K562 (cell line): ENCODE measurements around the gene NACC1. TPM values are rescaled to one million over a fixed set of nuclear protein-coding genes. Genes with fewer than 3 reads are reported as not detected.

Source experiments
- ATF3 ChIP-seq, 2 experiments: fragments of 450-650 bp in 1 of 2; sonication (generic) in 1 of 2; formaldehyde crosslinking in 1 of 2; IDR thresholded peaks in 1 of 2; conservative IDR thresholded peaks in 1 of 2; 2 replicates each; pipeline versions ENCODE4 v1.6.1 to v1.8.1; 2016 to 2023; ENCODE audit warnings: mild to moderate bottlenecking in 2 of 2, moderate library complexity in 2 of 2, inconsistent platforms in 1 of 2, missing genetic modification reagents in 1 of 2
- COPS2 ChIP-seq: fragments of 450-650 bp; conservative IDR thresholded peaks from 2 replicates; pipeline ENCODE4 v1.6.1; 2016; ENCODE audit warnings: mild to moderate bottlenecking, moderate library complexity
- CXXC5 ChIP-seq: fragments of 250-450 bp; sonication (Bioruptor Pico); IDR thresholded peaks from 2 replicates; pipeline ENCODE4 v1.8.0; 2022; ENCODE audit warnings: inconsistent platforms, mild to moderate bottlenecking, moderate library complexity
- KLF10 ChIP-seq: fragments of 250-450 bp; sonication (Bioruptor Pico); IDR thresholded peaks from 2 replicates; pipeline ENCODE4 v1.6.1; 2021; ENCODE audit warnings: matching md5 sums
- KLF6 ChIP-seq: fragments of 250-450 bp; sonication (Bioruptor Pico); IDR thresholded peaks from 2 replicates; pipeline ENCODE4 v1.4.0; 2020; ENCODE audit warnings: mild to moderate bottlenecking, moderate library complexity, borderline replicate concordance
- NCOR1 ChIP-seq: fragments of 450-650 bp; IDR thresholded peaks from 2 replicates; pipeline ENCODE4 v1.6.1; 2016; ENCODE audit warnings: mild to moderate bottlenecking, moderate library complexity
- RFX5 ChIP-seq: IDR thresholded peaks from 2 replicates; pipeline ENCODE4 v1.6.1; 2011; ENCODE audit warnings: low read depth, mild to moderate bottlenecking, improper control_type of control experiment, low read length
- SIN3B ChIP-seq: fragments of 450-650 bp; IDR thresholded peaks from 2 replicates; pipeline ENCODE4 v1.6.1; 2017; ENCODE audit warnings: low read depth, mild to moderate bottlenecking, moderate library complexity
- SRSF9 ChIP-seq: fragments of 200-400 bp; formaldehyde crosslinking; IDR thresholded peaks from 2 replicates; pipeline ENCODE4 v1.6.1; 2017; ENCODE audit warnings: low read depth, low read length, borderline replicate concordance
- TBP ChIP-seq: optimal IDR thresholded peaks from 2 replicates; pipeline ENCODE3; 2011; ENCODE audit warnings: low read depth, low read length, improper control_type of control experiment
- ZBTB34 ChIP-seq: fragments of 250-450 bp; sonication (Bioruptor Pico); IDR thresholded peaks from 2 replicates; pipeline ENCODE4 v1.8.0; 2021; ENCODE audit warnings: mild to moderate bottlenecking, moderate library complexity
- ZNF184 ChIP-seq: sonication (generic); formaldehyde crosslinking; IDR thresholded peaks from 2 replicates; pipeline ENCODE4 v1.5.0; 2020; ENCODE audit warnings: missing genetic modification reagents
- ZNF311 ChIP-seq: fragments of 250-450 bp; sonication (Bioruptor Pico); IDR thresholded peaks from 2 replicates; pipeline ENCODE4 v1.4.0; 2020; ENCODE audit warnings: mild to moderate bottlenecking, moderate library complexity
- ZNF696 ChIP-seq: fragments of 250-450 bp; sonication (Bioruptor Pico); conservative IDR thresholded peaks from 2 replicates; pipeline ENCODE4 v1.4.0; 2020; ENCODE audit warnings: mild to moderate bottlenecking, moderate library complexity
- ZNF76 ChIP-seq: fragments of 250-450 bp; sonication (Bioruptor Pico); IDR thresholded peaks from 2 replicates; pipeline ENCODE4 v1.4.0; 2020; ENCODE audit warnings: mild to moderate bottlenecking, moderate library complexity, borderline replicate concordance
- polyA plus RNA-seq, 8 experiments: library from polyadenylated mRNA; depleted of rRNA in 4 of 8; stranded (reverse) in 5 of 8; unstranded in 3 of 8; fragments of >200 nt; fragmentation: Nextera tagmentation in 2 of 8; fragmentation: Illumina TruSeq in 1 of 8; extraction: Ambion mirVana in 2 of 8; extraction: Trizol in 1 of 8; gene quantifications; 2 replicates each; pipeline versions ENCODE4 v1.2.1 to v1.2.3, GENCODE V29; 2011 to 2014; ENCODE audit warnings: inconsistent platforms in 1 of 8, missing spikeins in 1 of 8
- total RNA-seq, 7 experiments: library from RNA; depleted of rRNA in 6 of 7; stranded (reverse); fragments of >200 nt in 6 of 7; fragmentation: Illumina TruSeq in 2 of 7; extraction: Trizol in 2 of 7; gene quantifications; 2 replicates each; pipeline versions ENCODE4 v1.2.1 to v1.2.3, GENCODE V29; 2011 to 2021; ENCODE audit warnings: low replicate concordance in 1 of 7
- TF ChIP-seq, protein P1 (sequence below): fragments of 450-650 bp; formaldehyde crosslinking; IDR thresholded peaks from 2 replicates; pipeline ENCODE4 v1.4.0; 2020; ENCODE audit warnings: mild to moderate bottlenecking, moderate library complexity
- TF ChIP-seq, protein P2 (sequence below): IDR thresholded peaks from 2 replicates; pipeline ENCODE4 v1.6.1; 2012; ENCODE audit warnings: low read depth, low read length, improper control_type of control experiment, borderline replicate concordance
- TF ChIP-seq, protein P3 (sequence below), 2 experiments: IDR thresholded peaks in 1 of 2; conservative IDR thresholded peaks in 1 of 2; 2 replicates each; pipeline ENCODE4 v1.6.1; 2016; ENCODE audit warnings: low read depth in 2 of 2, mild to moderate bottlenecking in 1 of 2, missing compliant biosample characterization in 1 of 2, missing genetic modification characterization in 1 of 2, moderate library complexity in 1 of 2

Gene NACC1
- total and polyA plus RNA-seq, 9 of the 15 experiments (the other 6 are each of a cell fraction or from before 2014, with no cell fraction given), result 0.04 to 96.6 (median 25.8) TPM

GRCh38 chr19:13162724-13163608 is 44.9 kb downstream of the NACC1 start (continued):
- TF ChIP-seq ZBTB34, result no peak
- no peak for TF ChIP-seq ZNF76 (CRISPR knock-in tag)
- TF ChIP-seq, protein P1, sequence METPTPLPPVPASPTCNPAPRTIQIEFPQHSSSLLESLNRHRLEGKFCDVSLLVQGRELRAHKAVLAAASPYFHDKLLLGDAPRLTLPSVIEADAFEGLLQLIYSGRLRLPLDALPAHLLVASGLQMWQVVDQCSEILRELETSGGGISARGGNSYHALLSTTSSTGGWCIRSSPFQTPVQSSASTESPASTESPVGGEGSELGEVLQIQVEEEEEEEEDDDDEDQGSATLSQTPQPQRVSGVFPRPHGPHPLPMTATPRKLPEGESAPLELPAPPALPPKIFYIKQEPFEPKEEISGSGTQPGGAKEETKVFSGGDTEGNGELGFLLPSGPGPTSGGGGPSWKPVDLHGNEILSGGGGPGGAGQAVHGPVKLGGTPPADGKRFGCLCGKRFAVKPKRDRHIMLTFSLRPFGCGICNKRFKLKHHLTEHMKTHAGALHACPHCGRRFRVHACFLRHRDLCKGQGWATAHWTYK (CRISPR knock-in tag), result peak; percentile 36
- no peak for TF ChIP-seq ZNF696 (CRISPR knock-in tag)
- TF ChIP-seq SRSF9, result no peak
- TF ChIP-seq, protein P2, sequence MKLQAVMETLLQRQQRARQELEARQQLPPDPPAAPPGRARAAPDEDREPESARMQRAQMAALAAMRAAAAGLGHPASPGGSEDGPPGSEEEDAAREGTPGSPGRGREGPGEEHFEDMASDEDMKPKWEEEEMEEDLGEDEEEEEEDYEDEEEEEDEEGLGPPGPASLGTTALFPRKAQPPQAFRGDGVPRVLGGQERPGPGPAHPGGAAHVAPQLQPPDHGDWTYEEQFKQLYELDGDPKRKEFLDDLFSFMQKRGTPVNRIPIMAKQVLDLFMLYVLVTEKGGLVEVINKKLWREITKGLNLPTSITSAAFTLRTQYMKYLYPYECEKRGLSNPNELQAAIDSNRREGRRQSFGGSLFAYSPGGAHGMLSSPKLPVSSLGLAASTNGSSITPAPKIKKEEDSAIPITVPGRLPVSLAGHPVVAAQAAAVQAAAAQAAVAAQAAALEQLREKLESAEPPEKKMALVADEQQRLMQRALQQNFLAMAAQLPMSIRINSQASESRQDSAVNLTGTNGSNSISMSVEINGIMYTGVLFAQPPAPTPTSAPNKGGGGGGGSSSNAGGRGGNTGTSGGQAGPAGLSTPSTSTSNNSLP, result no peak
- no peak for TF ChIP-seq KLF10
- no peak for TF ChIP-seq RFX5
- no peak for TF ChIP-seq SIN3B
- TF ChIP-seq CXXC5 (CRISPR knock-in tag), result peak; percentile 82
- TF ChIP-seq ZNF184, result no peak
- no peak for TF ChIP-seq TBP
- no peak for TF ChIP-seq ATF3 (IDR thresholded peaks at IDR 0.05)
- TF ChIP-seq ATF3 (CRISPR knock-in tag; conservative IDR thresholded peaks at IDR 0.05), result no peak
- TF ChIP-seq ZNF311 (CRISPR knock-in tag), result no peak
- no peak for TF ChIP-seq COPS2
- TF ChIP-seq KLF6 (CRISPR knock-in tag), result 0 out of 2 replicates have a peak, but pooled peaks have one; percentile 14
- TF ChIP-seq, protein P3, sequence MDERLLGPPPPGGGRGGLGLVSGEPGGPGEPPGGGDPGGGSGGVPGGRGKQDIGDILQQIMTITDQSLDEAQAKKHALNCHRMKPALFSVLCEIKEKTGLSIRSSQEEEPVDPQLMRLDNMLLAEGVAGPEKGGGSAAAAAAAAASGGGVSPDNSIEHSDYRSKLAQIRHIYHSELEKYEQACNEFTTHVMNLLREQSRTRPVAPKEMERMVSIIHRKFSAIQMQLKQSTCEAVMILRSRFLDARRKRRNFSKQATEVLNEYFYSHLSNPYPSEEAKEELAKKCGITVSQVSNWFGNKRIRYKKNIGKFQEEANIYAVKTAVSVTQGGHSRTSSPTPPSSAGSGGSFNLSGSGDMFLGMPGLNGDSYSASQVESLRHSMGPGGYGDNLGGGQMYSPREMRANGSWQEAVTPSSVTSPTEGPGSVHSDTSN (CRISPR knock-in tag; IDR thresholded peaks at IDR 0.05; ENCODE audit: low read depth), result peak; percentile 38; the same call in 1 of the 2 replicates
- TF ChIP-seq, protein P3 (tag; conservative IDR thresholded peaks at IDR 0.05; ENCODE audit: low read depth), result peak; percentile 73
- no peak for TF ChIP-seq NCOR1
